CD8-positive, alpha-beta memory T cell (primary cell): ENCODE data around the gene PSRC1. TPM values are rescaled to one million over a fixed set of nuclear protein-coding genes. Genes with fewer than 3 reads are reported as not detected.
"Not testable (repeated sequence)": the region's sequence is repeated elsewhere in the genome, so short reads cannot be mapped to it uniquely, and the experiment has no call there.

Source experiments
- CTCF ChIA-PET: fragments of 350-600 bp; sonication (Branson Sonifier 250); formaldehyde crosslinking; loops from one replicate; lab custom pipeline; 2021; ENCODE audit warnings: antibody characterized with exemption; lab: Charles Lee
- POLR2A ChIA-PET: fragments of 350-600 bp; sonication (Branson Sonifier 250); formaldehyde crosslinking; loops from one replicate; lab custom pipeline; 2021; ENCODE audit warnings: antibody characterized with exemption; lab: Charles Lee
- DNase-seq, 5 donors: peaks; one replicate each; pipeline versions ENCODE4 v3.0.0 to v3.0.0-alpha.2; 2020 to 2022; ENCODE audit warnings: mixed read lengths in 1 of 5
- H3K27ac ChIP-seq: one replicate; pipeline ENCODE4 v1.7.0; 2013; ENCODE audit warnings: low read depth, mild to moderate bottlenecking, low read length, moderate library complexity
- H3K27me3 ChIP-seq: 2 replicates; pipeline ENCODE4 v1.7.0; 2013; ENCODE audit warnings: low read length, mild to moderate bottlenecking; ENCODE audit not compliant: insufficient read depth, poor library complexity, severe bottlenecking
- H3K36me3 ChIP-seq: 2 replicates; pipeline ENCODE4 v1.7.0; 2013; ENCODE audit warnings: mild to moderate bottlenecking, low read length, moderate library complexity; ENCODE audit not compliant: insufficient read depth
- H3K4me1 ChIP-seq: 2 replicates; pipeline ENCODE4 v1.7.0; 2013; ENCODE audit warnings: mild to moderate bottlenecking, low read length, moderate library complexity; ENCODE audit not compliant: insufficient read depth
- H3K4me3 ChIP-seq: 2 replicates; pipeline ENCODE4 v1.7.0; 2013; ENCODE audit warnings: mild to moderate bottlenecking, low read length
- H3K9me3 ChIP-seq: 2 replicates; pipeline ENCODE4 v1.7.0; 2013; ENCODE audit warnings: mild to moderate bottlenecking, low read length
- H3K27ac Mint-ChIP-seq, 8 donors: one replicate each; pipeline ENCODE4 v1.8.0; 2020 to 2021; ENCODE audit warnings: mixed read lengths in 8 of 8, mild to moderate bottlenecking in 6 of 8, inconsistent platforms in 3 of 8, moderate library complexity in 3 of 8
- H3K27me3 Mint-ChIP-seq, 2 donors: one replicate each; pipeline ENCODE4 v1.8.0; 2020 to 2021; ENCODE audit warnings: mixed read lengths in 2 of 2, mild to moderate bottlenecking in 1 of 2, moderate library complexity in 1 of 2
- H3K36me3 Mint-ChIP-seq, 3 donors: one replicate each; pipeline ENCODE4 v1.8.0; 2020 to 2021; ENCODE audit warnings: mixed read lengths in 3 of 3, inconsistent platforms in 1 of 3, mild to moderate bottlenecking in 1 of 3
- H3K4me1 Mint-ChIP-seq, 3 donors: one replicate each; pipeline ENCODE4 v1.8.0; 2020 to 2021; ENCODE audit warnings: mixed read lengths in 3 of 3, inconsistent platforms in 1 of 3, mild to moderate bottlenecking in 1 of 3
- H3K4me3 Mint-ChIP-seq, 7 donors: one replicate each; pipeline ENCODE4 v1.8.0; 2020 to 2021; ENCODE audit warnings: mixed read lengths in 7 of 7, mild to moderate bottlenecking in 6 of 7, moderate library complexity in 4 of 7, inconsistent platforms in 2 of 7
- H3K9me3 Mint-ChIP-seq, 5 donors: one replicate each; pipeline ENCODE4 v1.8.0; 2020 to 2022; ENCODE audit warnings: mixed read lengths in 5 of 5, mild to moderate bottlenecking in 3 of 5, moderate library complexity in 2 of 5, inconsistent platforms in 1 of 5
- polyA plus RNA-seq: library from polyadenylated mRNA; unstranded; fragments of 300-500 nt; fragmentation: Illumina TruSeq; gene quantifications from one replicate; pipeline ENCODE4 v1.2.3, GENCODE V29; 2021
- total RNA-seq, 2 experiments: library from RNA; stranded (reverse); gene quantifications; one replicate each; pipeline ENCODE4 v1.2.3, GENCODE V29; 2021

The PSRC1 gene
- total and polyA plus RNA-seq, 3 experiments from 2014 or later = 0.59 to 5.8 (median 5.4) TPM

GRCh38 chr1:109293026-109293425, 10.1 kb upstream of the PSRC1 start:
- Mint-ChIP-seq H3K9me3 (no peaks in the 10 kb centered on the region), H3K27ac (no peak overlapping the region)
- POLR2A ChIA-PET = no interaction called here

GRCh38 chr1:109292364-109292763, 9.4 kb upstream of the PSRC1 start:
- no peaks in the 10 kb centered on the region for H3K27me3 ChIP-seq
- no peaks in the 10 kb centered on the region for H3K9me3 Mint-ChIP-seq
- no peak for DNase-seq
- H3K36me3 ChIP-seq = no peaks in the 10 kb centered on the region
- H3K9me3 ChIP-seq = no peaks in the 10 kb centered on the region
- ChIA-PET POLR2A (no interaction called here), CTCF (no interaction called here)
- H3K4me1 ChIP-seq = no peaks in the 10 kb centered on the region
- peaks cover 14 to 32% of the 10 kb centered on the region in 2 donors for H3K27me3 Mint-ChIP-seq
- no peak overlapping the region for H3K4me3 Mint-ChIP-seq
- no peak overlapping the region for H3K27ac ChIP-seq
- H3K27ac Mint-ChIP-seq = peak overlapping the region in 1 of 8 donors; percentile 92
- H3K4me3 ChIP-seq = no peak overlapping the region
- no peaks in the 10 kb centered on the region for H3K4me1 Mint-ChIP-seq
- no peaks in the 10 kb centered on the region for H3K36me3 Mint-ChIP-seq

More at GRCh38 chr1:109293026-109293425, 10.1 kb upstream of the PSRC1 start:
- H3K36me3 ChIP-seq = no peaks in the 10 kb centered on the region
- Mint-ChIP-seq H3K4me1 (no peaks in the 10 kb centered on the region), H3K27me3 (peaks cover 14 to 32% of the 10 kb centered on the region in 2 donors), H3K4me3 (no peak overlapping the region), H3K36me3 (no peaks in the 10 kb centered on the region)
- CTCF ChIA-PET = no interaction called here
- no peak overlapping the region for H3K4me3 ChIP-seq
- H3K27ac ChIP-seq = no peak overlapping the region
- no peaks in the 10 kb centered on the region for H3K4me1 ChIP-seq
- H3K27me3 ChIP-seq = no peaks in the 10 kb centered on the region
- DNase-seq = no peak
- H3K9me3 ChIP-seq = no peaks in the 10 kb centered on the region

GRCh38 chr1:109290998-109291397, 8.1 kb upstream of the PSRC1 start:
- Mint-ChIP-seq H3K27me3 (peaks cover 14 to 31% of the 10 kb centered on the region in 2 donors), H3K27ac (peak overlapping the region in 1 of 8 donors; percentile 64), H3K36me3 (no peaks in the 10 kb centered on the region), H3K9me3 (no peaks in the 10 kb centered on the region), H3K4me1 (no peaks in the 10 kb centered on the region), H3K4me3 (no peak overlapping the region)
- Histone ChIP-seq H3K36me3 (no peaks in the 10 kb centered on the region), H3K4me1 (no peaks in the 10 kb centered on the region), H3K4me3 (no peak overlapping the region), H3K27me3 (no peaks in the 10 kb centered on the region), H3K9me3 (no peaks in the 10 kb centered on the region), H3K27ac (no peak overlapping the region)
- no peak for DNase-seq
- CTCF ChIA-PET = no interaction called here
- POLR2A ChIA-PET = no interaction called here

GRCh38 chr1:109290137-109290536, 7.2 kb upstream of the PSRC1 start:
- Histone ChIP-seq H3K36me3 (no peaks in the 10 kb centered on the region), H3K27ac (no peak overlapping the region), H3K27me3 (no peaks in the 10 kb centered on the region), H3K4me3 (no peak overlapping the region), H3K9me3 (no peaks in the 10 kb centered on the region), H3K4me1 (no peaks in the 10 kb centered on the region)
- ChIA-PET POLR2A (no interaction called here), CTCF (interaction anchor here (1.4 kb wide), 1 partner anchor 110 kb away, joined by 5 read pairs; no protein-coding TSS in a partner anchor)
- H3K9me3 Mint-ChIP-seq = no peaks in the 10 kb centered on the region
- no peaks in the 10 kb centered on the region for H3K36me3 Mint-ChIP-seq
- peaks cover 8 to 24% of the 10 kb centered on the region in 2 donors for H3K27me3 Mint-ChIP-seq
- H3K27ac Mint-ChIP-seq = no peak overlapping the region
- H3K4me1 Mint-ChIP-seq = no peaks in the 10 kb centered on the region
- DNase-seq = no peak
- H3K4me3 Mint-ChIP-seq = no peak overlapping the region

GRCh38 chr1:109286762-109287161, 3.8 kb upstream of the PSRC1 start:
- CTCF ChIA-PET, H3K27me3 ChIP-seq, H3K27ac Mint-ChIP-seq, H3K4me1 ChIP-seq, H3K9me3 Mint-ChIP-seq, H3K4me3 ChIP-seq, H3K36me3 Mint-ChIP-seq, H3K9me3 ChIP-seq, H3K36me3 ChIP-seq, DNase-seq, H3K27ac ChIP-seq, H3K27me3 Mint-ChIP-seq: not testable (repeated sequence)
- Mint-ChIP-seq H3K4me1 (peaks cover 8 to 22% (median 11%) of the 10 kb centered on the region in 3 donors), H3K4me3 (peak overlapping the region in 1 of 7 donors; percentile 66)
- POLR2A ChIA-PET = interaction anchor here (0.7 kb wide), 1 partner anchor 198 kb away, joined by 6 read pairs; no protein-coding TSS in a partner anchor

GRCh38 chr1:109283748-109284600, 1.0 kb upstream of the PSRC1 start:
- H3K9me3 ChIP-seq = no peaks in the 10 kb centered on the region
- Mint-ChIP-seq H3K4me1 (peaks cover 10 to 22% (median 11%) of the 10 kb centered on the region in 3 donors), H3K9me3 (no peaks in the 10 kb centered on the region), H3K27me3 (peaks cover 0 to 5% of the 10 kb centered on the region in 2 donors), H3K4me3 (peak overlapping the region; percentile 92 to 99 (median 98)), H3K36me3 (peaks cover 0 to 4% (median 0%) of the 10 kb centered on the region in 3 donors), H3K27ac (peak overlapping the region; percentile 66 to 95 (median 92))
- ChIA-PET POLR2A (interaction anchor here (0.5 to 1.6 kb wide), 2 partner anchors 34 to 113 kb away, joined by 4 to 5 read pairs; partner anchors contain the start of gene SORT1), CTCF (interaction anchor here (1.6 to 1.7 kb wide), 2 partner anchors 118 to 207 kb away, joined by 5 to 7 read pairs; no protein-coding TSS in a partner anchor)
- no peak for DNase-seq
- H3K4me1 ChIP-seq = peaks cover 5% of the 10 kb centered on the region
- H3K27me3 ChIP-seq = no peaks in the 10 kb centered on the region
- H3K27ac ChIP-seq = peak overlapping the region; percentile 78
- no peaks in the 10 kb centered on the region for H3K36me3 ChIP-seq
- H3K4me3 ChIP-seq = peak overlapping the region; percentile 65

- H3K4me3 Mint-ChIP-seq = peak overlapping the region; percentile 92 to 99 (median 98)
- H3K9me3 Mint-ChIP-seq = no peaks in the 10 kb centered on the region
- DNase-seq = no peak
- peaks cover 0 to 4% (median 0%) of the 10 kb centered on the region in 3 donors for H3K36me3 Mint-ChIP-seq
- peaks cover 10 to 22% (median 11%) of the 10 kb centered on the region in 3 donors for H3K4me1 Mint-ChIP-seq
- CTCF ChIA-PET = interaction anchor here (0.9 to 2.3 kb wide), 9 partner anchors 24 to 250 kb away, joined by 3 to 12 read pairs (median 4); partner anchors contain the start of genes MYBPHL and SORT1
- Histone ChIP-seq H3K4me1 (peaks cover 5% of the 10 kb centered on the region), H3K27ac (peak overlapping the region; percentile 78), H3K36me3 (no peaks in the 10 kb centered on the region), H3K9me3 (no peaks in the 10 kb centered on the region), H3K4me3 (peak overlapping the region; percentile 65), H3K27me3 (no peaks in the 10 kb centered on the region)
- H3K27ac Mint-ChIP-seq = peak overlapping the region in 6 of 8 donors; percentile 13 to 93 (median 88)
- POLR2A ChIA-PET = interaction anchor here (1.0 to 1.6 kb wide), 3 partner anchors 68 to 143 kb away, joined by 4 read pairs; partner anchors contain the start of gene SORT1
- H3K27me3 Mint-ChIP-seq = no peaks in the 10 kb centered on the region
Observed at GRCh38 chr1:109282497-109282951, 421 bp downstream of the PSRC1 start.
